ENCODE data around the gene SNCG.
"Not testable (repeated sequence)": the region's sequence is repeated elsewhere in the genome, so short reads cannot be mapped to it uniquely, and the experiment has no call there.

- not testable (repeated sequence) for TF ChIP-seq CTCF (conservative IDR thresholded peaks at IDR 0.05; ENCODE audit: low read length); EZH2phosphoT487 (IDR thresholded peaks at IDR 0.05; ENCODE audit: borderline replicate concordance, low read depth, low read length)
These were observed 41.5 kb downstream of the SNCG start for GRCh38 chr10:86999802-87000403.
